GM23338 (cell line): ENCODE measurements around the gene PHLDB2. TPM values are rescaled to one million over a fixed set of nuclear protein-coding genes. Genes with fewer than 3 reads are reported as not detected.

Source experiments
- ATAC-seq: fragments of 200-7000 bp; cut with Tn5 transposase; 3 replicates; pipeline ENCODE4 v1.9.1; 2020
- DNase-seq: peaks from one replicate; pipeline ENCODE4 v3.0.0-alpha.2; 2015; ENCODE audit warnings: low spot score
- H2AFZ ChIP-seq: fragments of 200-600 bp; sonication (generic); 2 replicates; pipeline ENCODE4 v1.8.0; 2016; ENCODE audit warnings: antibody characterized with exemption, mild to moderate bottlenecking, moderate library complexity
- H3F3A ChIP-seq: fragments of 200-600 bp; sonication (generic); replicated peaks from 2 replicates; pipeline ENCODE4 v1.8.0; 2017; ENCODE audit warnings: antibody characterized with exemption, mixed run types, low read depth
- H3K27ac ChIP-seq: fragments of 200-600 bp; sonication (generic); 2 replicates; pipeline ENCODE4 v1.6.1; 2016; ENCODE audit warnings: low read depth
- H3K27me3 ChIP-seq: fragments of 200-600 bp; sonication (generic); 2 replicates; pipeline ENCODE4 v1.8.0; 2016; ENCODE audit warnings: mild to moderate bottlenecking, mixed run types, moderate library complexity; ENCODE audit not compliant: insufficient read depth
- H3K36me3 ChIP-seq: fragments of 200-600 bp; sonication (generic); 2 replicates; pipeline ENCODE4 v1.8.0; 2016; ENCODE audit warnings: mild to moderate bottlenecking; ENCODE audit not compliant: insufficient read depth
- H3K4me1 ChIP-seq: fragments of 200-600 bp; sonication (generic); 2 replicates; pipeline ENCODE4 v1.8.0; 2016; ENCODE audit warnings: mild to moderate bottlenecking, moderate library complexity; ENCODE audit not compliant: insufficient read depth
- H3K4me2 ChIP-seq: fragments of 200-600 bp; sonication (generic); 2 replicates; pipeline ENCODE4 v1.7.1; 2017; ENCODE audit warnings: mixed run types
- H3K4me3 ChIP-seq: fragments of 200-600 bp; sonication (generic); 2 replicates; pipeline ENCODE4 v1.6.1; 2016; ENCODE audit warnings: mixed run types
- H3K79me2 ChIP-seq: fragments of 200-600 bp; sonication (generic); replicated peaks from 2 replicates; pipeline ENCODE4 v1.8.0; 2017; ENCODE audit warnings: mild to moderate bottlenecking; ENCODE audit not compliant: insufficient read depth
- H3K9me2 ChIP-seq: fragments of 200-600 bp; sonication (generic); 2 replicates; pipeline ENCODE4 v1.8.0; 2017; ENCODE audit not compliant: insufficient read depth
- H4K20me1 ChIP-seq: fragments of 200-600 bp; sonication (generic); replicated peaks from 2 replicates; pipeline ENCODE4 v1.8.0; 2017; ENCODE audit warnings: mild to moderate bottlenecking; ENCODE audit not compliant: insufficient read depth
- H3K27ac Mint-ChIP-seq: 2 replicates; pipeline ENCODE4 v1.8.0; 2020; ENCODE audit warnings: inconsistent platforms, mild to moderate bottlenecking, moderate library complexity, mixed read lengths
- H3K27me3 Mint-ChIP-seq: 3 replicates; pipeline ENCODE4 v1.8.0; 2022; ENCODE audit warnings: low read depth, mild to moderate bottlenecking, moderate library complexity, mixed read lengths, inconsistent platforms; ENCODE audit not compliant: insufficient read depth, poor library complexity
- H3K36me3 Mint-ChIP-seq: 3 replicates; pipeline ENCODE4 v1.8.0; 2021; ENCODE audit warnings: low read depth, mild to moderate bottlenecking, inconsistent platforms, moderate library complexity, mixed read lengths
- H3K4me1 Mint-ChIP-seq: 3 replicates; pipeline ENCODE4 v1.8.0; 2020; ENCODE audit warnings: mild to moderate bottlenecking, inconsistent platforms, mixed read lengths
- H3K4me3 Mint-ChIP-seq: 3 replicates; pipeline ENCODE4 v1.8.0; 2021; ENCODE audit warnings: moderate library complexity, mild to moderate bottlenecking, inconsistent platforms, mixed read lengths
- H3K9me3 Mint-ChIP-seq: 3 replicates; pipeline ENCODE4 v1.8.0; 2020; ENCODE audit warnings: moderate library complexity, mild to moderate bottlenecking, inconsistent platforms, mixed read lengths
- CTCF ChIP-seq, 2 experiments: fragments of 200-600 bp in 1 of 2; sonication (generic) in 1 of 2; conservative IDR thresholded peaks; 2 replicates each; pipeline versions ENCODE4 v1.5.1 to v1.6.1; 2016 to 2017; ENCODE audit warnings: antibody characterized with exemption in 2 of 2, low read depth in 2 of 2, mild to moderate bottlenecking in 2 of 2, moderate library complexity in 1 of 2
- EZH2 ChIP-seq: fragments of 200-600 bp; sonication (generic); IDR thresholded peaks from one replicate; pipeline ENCODE4 v1.8.0; 2017; ENCODE audit warnings: antibody characterized with exemption, mild to moderate bottlenecking, low read depth; ENCODE audit not compliant: unreplicated experiment
- EZH2phosphoT487 ChIP-seq: fragments of 200-600 bp; sonication (generic); IDR thresholded peaks from one replicate; pipeline ENCODE4 v1.8.1; 2018; ENCODE audit warnings: antibody characterized with exemption; ENCODE audit not compliant: unreplicated experiment
- JUNB ChIP-seq: IDR thresholded peaks from one replicate; pipeline ENCODE4 v1.6.1; 2016; ENCODE audit warnings: antibody characterized with exemption; ENCODE audit not compliant: unreplicated experiment
- POLR2AphosphoS5 ChIP-seq: IDR thresholded peaks from 2 replicates; pipeline ENCODE4 v1.6.1; 2016; ENCODE audit warnings: antibody characterized with exemption, low read depth
- REST ChIP-seq: IDR thresholded peaks from one replicate; pipeline ENCODE4 v1.6.1; 2018; ENCODE audit warnings: antibody characterized with exemption; ENCODE audit not compliant: unreplicated experiment
- ZNF114 ChIP-seq: fragments of 250-450 bp; sonication (Bioruptor Pico); IDR thresholded peaks from 2 replicates; pipeline ENCODE4 v1.5.0; 2020; ENCODE audit warnings: mild to moderate bottlenecking, moderate library complexity
- ZNF331 ChIP-seq: fragments of 250-450 bp; sonication (Bioruptor Pico); IDR thresholded peaks from 2 replicates; pipeline ENCODE4 v1.5.0; 2020; ENCODE audit warnings: low read depth, mild to moderate bottlenecking, moderate library complexity
- ZNF462 ChIP-seq: fragments of 250-450 bp; sonication (Bioruptor Pico); IDR thresholded peaks from 2 replicates; pipeline ENCODE4 v1.5.0; 2020; ENCODE audit warnings: mild to moderate bottlenecking, moderate library complexity
- polyA plus RNA-seq: library from polyadenylated mRNA; unstranded; fragments of >200 nt; fragmentation: Nextera tagmentation; extraction: Ambion mirVana; gene quantifications from 2 replicates; pipeline ENCODE4 v1.2.1, GENCODE V29; 2016
- total RNA-seq: library from RNA; depleted of rRNA; stranded (reverse); fragments of >200 nt; shearing (Covaris generic); gene quantifications from 2 replicates; pipeline ENCODE4 v1.2.3, GENCODE V29; 2014

Gene PHLDB2
- total and polyA plus RNA-seq, 2 experiments from 2014 or later, result 19.5 to 33.7 TPM

GRCh38 chr3:111899966-111900365, 40.9 kb downstream of the PHLDB2 start:
- peaks cover 3% of the 10 kb centered on the region; the same call in 1 of the 2 replicates for H3K79me2 ChIP-seq
- H3F3A ChIP-seq, result no peaks in the 10 kb centered on the region
- H3K4me2 ChIP-seq, result no peak overlapping the region
- H3K27ac Mint-ChIP-seq, result no peak overlapping the region
- H2AFZ ChIP-seq, result no peak overlapping the region
- H3K9me3 Mint-ChIP-seq, result peaks cover 4% of the 10 kb centered on the region; the same call in 2 of the 3 replicates
- no peak overlapping the region for H3K27ac ChIP-seq
- H3K27me3 Mint-ChIP-seq, result peaks cover 5% of the 10 kb centered on the region
- no peak overlapping the region for H3K4me3 Mint-ChIP-seq
- no peaks in the 10 kb centered on the region for H3K36me3 ChIP-seq
- no peaks in the 10 kb centered on the region for H3K4me1 ChIP-seq
- peaks cover 19% of the 10 kb centered on the region for H3K36me3 Mint-ChIP-seq
- ATAC-seq (no peak), DNase-seq (no peak)
- no peak for TF ChIP-seq ZNF331
- TF ChIP-seq ZNF114, result no peak
- no peak for TF ChIP-seq ZNF462 (CRISPR knock-in tag)
- no peak for TF ChIP-seq JUNB
- TF ChIP-seq REST, result no peak
- TF ChIP-seq EZH2, result no peak
- TF ChIP-seq POLR2AphosphoS5, result no peak
- TF ChIP-seq CTCF (conservative IDR thresholded peaks at IDR 0.05; ENCODE audit: low read depth in 2 of 2), result no peak
- no peak for TF ChIP-seq EZH2phosphoT487
- H3K9me2 ChIP-seq, result no peaks in the 10 kb centered on the region
- no peaks in the 10 kb centered on the region for H3K4me1 Mint-ChIP-seq
- peaks cover 7% of the 10 kb centered on the region; the same call in 1 of the 2 replicates for H4K20me1 ChIP-seq
- no peaks in the 10 kb centered on the region for H3K27me3 ChIP-seq
- H3K4me3 ChIP-seq, result no peak overlapping the region
